HG02623 (cell line): ENCODE data around the gene EML1.
"Not testable (repeated sequence)": the region's sequence is repeated elsewhere in the genome, so short reads cannot be mapped to it uniquely, and the experiment has no call there.

Source experiments
- ATAC-seq: cut with Tn5 transposase; IDR thresholded peaks from one replicate; pipeline ENCODE4 v1.9.1; 2021; ENCODE audit warnings: moderate library complexity; ENCODE audit not compliant: unreplicated experiment

The EML1 gene

DNA sequence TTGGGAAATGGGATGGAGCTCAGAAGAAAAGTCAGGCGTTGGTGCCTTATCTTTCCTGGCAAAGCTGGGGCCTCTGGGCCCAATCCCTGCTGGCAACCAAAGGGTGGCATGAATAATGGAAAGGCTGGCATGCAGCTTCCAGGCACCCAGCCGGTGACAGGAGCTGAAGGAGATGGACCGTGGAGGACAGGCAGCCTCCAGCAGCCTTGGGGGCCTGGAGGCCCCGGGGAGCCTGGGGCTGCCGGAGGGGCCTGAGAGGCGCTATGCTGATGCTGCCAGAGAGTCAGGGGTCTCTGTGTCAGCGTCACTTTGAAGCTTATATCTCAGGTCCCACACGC, 38.2 kb upstream of the EML1 start:
- no peak for ATAC-seq

DNA sequence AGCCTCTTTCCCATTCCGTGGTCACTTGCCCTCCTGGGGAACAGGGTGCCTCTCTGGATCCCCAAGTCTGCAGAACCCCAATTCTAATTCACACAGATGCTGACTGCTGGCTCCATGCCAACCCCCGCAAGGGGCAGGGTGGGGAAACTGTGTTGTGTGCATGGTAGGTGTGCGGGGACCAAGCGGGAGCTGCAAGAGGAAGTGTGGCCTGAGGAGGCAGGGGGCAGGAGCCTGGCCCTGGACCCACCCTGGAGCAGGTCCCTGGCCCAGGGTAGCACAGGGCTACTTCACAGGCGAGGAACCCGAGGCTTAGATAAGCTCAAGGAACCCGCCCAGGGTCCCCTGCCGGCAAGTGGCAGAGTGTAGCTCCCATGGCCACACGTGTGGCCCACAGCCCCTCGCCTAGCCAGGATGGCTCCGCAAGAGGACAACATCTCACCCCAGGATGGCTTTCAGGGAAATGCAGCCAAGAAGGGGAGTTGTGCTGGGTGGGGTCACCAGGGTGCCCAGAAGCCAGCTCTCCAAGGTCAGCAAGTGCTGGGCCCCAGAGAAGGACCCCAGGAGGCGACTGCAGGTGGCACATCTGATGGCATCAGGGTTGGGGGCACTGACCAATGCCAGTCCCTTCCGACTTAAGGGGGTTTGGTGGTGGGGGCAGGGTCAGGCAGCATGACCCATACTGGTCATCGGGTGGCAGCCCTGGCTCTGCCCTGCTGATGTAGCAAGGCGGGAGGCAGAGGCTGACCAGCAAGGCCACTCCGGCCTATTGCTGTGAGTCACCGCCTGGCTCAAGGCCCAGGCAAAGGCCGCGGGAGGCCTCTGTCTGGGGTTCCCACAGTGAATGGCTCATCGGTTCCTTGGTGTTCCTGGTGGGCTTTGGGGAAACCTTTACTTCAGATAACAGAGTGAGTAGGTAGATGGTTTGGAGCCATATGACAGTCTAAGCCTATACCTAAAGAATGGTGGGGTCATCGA, 37.3 kb upstream of the EML1 start:
- no peak for ATAC-seq

GRCh38 chr14:99756796-99757195, 36.4 kb upstream of the EML1 start:
- ATAC-seq: no peak

GRCh38 chr14:99757331-99758070, 35.7 kb upstream of the EML1 start:
- ATAC-seq: no peak

DNA sequence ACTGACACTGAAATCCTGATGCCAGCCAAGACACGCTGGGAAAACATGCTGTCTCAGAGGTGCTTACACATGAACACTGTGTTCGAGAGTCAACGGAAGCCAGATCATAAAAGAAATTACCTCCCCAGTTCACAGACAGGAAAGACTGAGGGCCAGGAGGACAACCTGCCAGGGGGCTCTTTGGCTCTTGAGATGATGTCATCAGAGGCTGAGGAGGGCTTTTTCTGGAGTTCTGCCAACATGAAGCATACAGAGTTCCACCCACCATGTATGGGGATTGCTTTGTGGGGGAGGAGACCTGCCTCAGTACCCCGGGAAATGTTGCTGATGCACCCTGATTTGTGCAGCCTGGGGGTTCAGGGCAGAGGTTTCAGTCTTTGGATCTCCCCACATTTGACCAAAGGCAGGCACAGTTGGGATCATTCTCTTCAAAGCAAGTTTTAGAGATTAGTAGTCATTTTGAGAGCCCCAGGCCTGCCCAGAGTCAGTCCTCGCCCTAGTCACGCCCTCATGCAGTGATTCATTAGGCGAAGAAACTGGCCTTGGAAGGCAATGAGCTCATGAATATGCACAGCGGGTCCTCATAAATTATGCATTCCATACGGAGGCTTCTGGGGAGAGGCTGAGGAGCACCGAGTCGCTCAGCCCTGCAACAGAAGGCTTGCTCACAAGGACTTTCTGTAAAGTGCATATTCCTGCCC, 34.9 kb upstream of the EML1 start:
- ATAC-seq: no peak

GRCh38 chr14:99758872-99759545, 34.2 kb upstream of the EML1 start:
- ATAC-seq: no peak

DNA sequence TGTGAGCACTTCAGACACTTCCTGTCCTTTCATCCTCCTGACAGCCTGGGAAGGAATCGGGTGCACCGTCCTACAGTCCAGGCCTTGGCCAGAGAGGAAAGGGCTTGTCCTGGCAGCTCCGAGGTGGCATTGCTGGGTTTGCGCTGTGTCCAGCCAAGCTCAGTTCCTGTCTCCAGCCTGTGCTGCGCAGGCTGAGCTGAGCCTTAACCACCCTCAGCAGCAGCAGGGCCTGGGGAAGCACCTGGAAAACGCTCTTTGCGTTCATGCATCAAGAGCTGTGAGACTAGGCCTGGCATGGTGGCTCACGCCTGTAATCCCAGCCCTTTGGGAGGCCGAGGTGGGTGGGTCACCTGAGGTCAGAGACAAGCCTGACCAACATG, 33.7 kb upstream of the EML1 start:
- no peak for ATAC-seq

DNA sequence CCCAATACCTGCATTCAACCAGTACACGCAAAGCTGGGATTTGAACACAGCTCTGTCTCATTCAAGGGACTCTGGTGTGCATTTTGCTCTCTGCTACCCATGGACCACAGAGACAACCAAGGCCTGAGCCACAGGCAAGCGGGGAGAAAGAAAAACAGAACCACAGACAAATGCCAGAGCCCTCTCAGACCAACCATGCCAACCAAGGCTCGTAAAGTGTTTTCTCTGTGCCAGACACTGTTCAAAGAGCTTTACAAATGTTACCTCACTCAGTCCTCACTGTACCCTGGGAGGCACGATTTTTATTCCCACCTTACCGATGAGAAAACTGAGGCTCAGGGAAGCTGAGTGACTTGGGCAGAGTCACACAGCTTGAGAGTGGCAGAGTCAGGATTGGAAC, 32.4 kb upstream of the EML1 start:
- ATAC-seq: no peak

DNA sequence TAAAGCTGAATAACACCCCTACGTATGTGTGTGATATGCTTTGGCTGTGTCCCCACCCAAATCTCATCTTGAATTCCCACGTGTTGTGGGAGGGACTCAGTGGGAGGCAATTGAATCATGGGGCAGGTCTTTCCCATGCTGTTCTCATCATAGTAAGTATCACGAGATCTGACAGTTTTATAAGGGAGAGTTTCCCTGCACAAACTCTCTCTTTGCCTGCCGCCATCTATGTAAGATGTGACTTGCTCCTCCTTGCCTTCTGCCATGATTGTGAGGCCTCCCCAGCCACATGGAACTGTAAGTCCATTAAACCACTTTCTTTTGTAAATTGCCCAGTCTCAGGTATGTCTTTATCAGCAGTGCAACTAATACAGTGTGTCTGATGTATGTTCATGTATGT, 30.3 kb upstream of the EML1 start:
- ATAC-seq: not testable (repeated sequence)

DNA sequence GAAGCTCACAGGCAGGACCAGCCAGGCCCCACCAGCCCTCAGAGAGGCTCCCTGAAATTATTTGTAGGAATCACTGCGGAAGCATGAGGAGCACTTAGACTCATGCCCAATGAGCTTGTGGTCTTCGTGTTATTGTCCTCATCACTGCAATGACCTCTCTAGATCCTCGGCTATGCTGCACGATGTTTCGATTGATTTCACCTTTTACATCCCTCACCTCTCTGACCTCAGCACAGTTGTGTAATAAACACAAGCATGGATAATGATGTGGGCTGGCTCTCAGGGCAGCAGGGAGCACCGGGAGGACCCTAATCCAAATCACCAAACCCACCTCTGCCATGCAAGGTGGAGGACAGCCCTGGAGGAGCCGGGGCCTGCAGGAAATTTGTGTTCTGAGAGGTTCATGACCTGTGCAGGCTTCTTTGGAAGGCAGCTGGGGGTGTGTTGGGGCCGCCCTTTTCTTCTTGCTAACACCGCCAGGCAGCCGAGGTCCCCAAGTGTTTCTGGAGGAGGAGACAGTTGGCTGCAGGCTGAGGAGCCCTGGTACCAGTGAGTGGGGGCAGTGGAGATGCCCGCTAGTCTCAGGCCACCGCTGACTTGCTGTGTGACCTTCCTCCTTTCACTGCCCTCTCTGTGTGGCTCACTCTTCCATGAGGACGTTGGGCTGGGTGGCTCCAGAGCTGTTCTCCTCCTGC, 29.5 kb upstream of the EML1 start:
- no peak for ATAC-seq

DNA sequence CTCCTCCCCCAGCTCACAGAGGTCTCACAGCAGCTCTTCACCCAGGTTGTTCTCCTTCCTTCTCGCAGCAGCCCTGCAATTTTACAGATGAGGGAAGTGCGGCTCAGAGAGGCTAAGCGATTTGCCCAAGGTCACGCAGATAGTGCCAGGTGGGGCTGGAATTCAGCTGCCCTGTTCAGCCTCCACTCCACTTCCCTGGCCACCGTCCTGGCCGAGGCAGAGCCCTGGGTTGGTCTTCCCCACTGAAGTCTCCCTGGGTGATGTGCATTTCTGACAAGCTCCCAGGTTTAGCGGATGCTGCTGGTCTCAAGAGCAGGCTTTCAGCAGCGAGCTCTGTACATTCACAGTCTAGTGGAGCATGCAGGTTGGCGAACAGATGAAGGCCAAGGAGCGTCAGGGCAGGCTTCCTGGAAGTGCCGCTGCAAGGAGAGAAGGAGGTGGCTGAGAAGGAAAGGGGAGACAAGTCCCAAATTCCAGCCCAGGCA, 28.9 kb upstream of the EML1 start:
- ATAC-seq: no peak

- no peak for ATAC-seq
These were observed 24.8 kb upstream of the EML1 start for GRCh38 chr14:99768381-99768780.

GRCh38 chr14:99769123-99769522, 24.1 kb upstream of the EML1 start:
- no peak for ATAC-seq

DNA sequence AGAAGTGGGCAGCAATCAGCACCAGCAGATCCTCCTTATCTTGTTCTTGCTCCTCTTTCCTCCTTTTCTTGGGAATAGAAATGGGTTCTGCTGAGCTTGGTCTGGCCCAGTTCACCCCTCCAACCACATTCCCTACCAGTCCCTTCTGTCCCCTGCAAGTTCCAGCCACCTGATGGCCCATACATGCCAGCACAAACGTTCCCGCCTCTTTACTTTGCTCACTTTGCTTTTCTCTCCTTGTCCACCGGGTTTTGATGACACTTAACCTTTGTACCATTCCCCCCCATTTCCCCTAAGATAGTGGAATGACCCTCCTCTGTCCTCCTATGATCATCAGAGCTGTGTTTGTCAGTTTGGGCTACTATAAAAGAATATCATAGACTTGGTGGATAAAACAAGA, 23.4 kb upstream of the EML1 start:
- no peak for ATAC-seq

GRCh38 chr14:99772371-99773283, 20.6 kb upstream of the EML1 start:
- no peak for ATAC-seq

DNA sequence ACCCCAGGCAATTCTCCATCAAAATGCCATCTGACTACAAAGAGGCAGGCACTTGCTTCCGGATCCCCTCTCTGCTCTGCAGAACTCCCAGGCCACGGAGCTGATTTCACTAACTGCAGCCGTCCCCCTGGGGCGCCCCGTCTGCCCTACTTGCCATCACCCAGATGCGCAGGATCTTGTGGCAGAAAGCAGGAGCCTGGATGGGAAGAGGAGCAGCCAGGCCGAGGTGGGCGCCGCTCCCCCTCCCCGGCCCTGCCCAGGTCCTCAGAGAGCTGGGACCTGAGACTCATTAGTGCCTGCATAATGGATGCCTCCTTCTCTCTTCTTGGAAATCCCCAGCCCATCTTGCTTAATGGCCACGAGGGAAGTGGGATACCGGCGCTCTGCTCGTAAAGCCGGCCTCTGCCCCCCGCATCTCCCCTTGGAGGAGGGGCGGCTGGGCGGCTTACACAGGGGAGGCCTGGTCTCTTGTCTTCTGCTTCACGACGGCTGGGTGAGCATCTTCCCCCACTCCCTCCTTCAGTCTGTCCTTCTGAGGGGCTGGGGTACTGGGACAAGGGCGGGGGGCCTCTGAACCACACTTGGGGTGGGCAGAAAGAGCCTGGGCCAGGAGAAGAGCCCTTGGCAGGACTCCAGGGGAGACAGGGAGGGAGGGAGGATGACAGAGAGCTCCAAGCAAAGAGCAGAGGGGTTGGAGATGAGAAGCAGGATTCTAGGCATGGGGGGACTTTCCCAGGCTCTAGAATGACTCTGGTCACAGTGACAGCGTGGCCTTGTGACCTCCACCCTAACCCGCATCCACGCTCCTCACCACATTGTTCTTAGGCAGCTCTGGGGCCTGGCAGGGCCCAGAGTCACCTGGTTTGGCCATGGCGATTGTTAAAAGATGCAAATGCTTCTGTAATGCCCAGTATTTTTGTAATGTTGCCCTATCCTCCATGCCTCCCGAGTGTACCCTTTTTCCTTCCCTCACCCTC, 19.4 kb upstream of the EML1 start:
- no peak for ATAC-seq

DNA sequence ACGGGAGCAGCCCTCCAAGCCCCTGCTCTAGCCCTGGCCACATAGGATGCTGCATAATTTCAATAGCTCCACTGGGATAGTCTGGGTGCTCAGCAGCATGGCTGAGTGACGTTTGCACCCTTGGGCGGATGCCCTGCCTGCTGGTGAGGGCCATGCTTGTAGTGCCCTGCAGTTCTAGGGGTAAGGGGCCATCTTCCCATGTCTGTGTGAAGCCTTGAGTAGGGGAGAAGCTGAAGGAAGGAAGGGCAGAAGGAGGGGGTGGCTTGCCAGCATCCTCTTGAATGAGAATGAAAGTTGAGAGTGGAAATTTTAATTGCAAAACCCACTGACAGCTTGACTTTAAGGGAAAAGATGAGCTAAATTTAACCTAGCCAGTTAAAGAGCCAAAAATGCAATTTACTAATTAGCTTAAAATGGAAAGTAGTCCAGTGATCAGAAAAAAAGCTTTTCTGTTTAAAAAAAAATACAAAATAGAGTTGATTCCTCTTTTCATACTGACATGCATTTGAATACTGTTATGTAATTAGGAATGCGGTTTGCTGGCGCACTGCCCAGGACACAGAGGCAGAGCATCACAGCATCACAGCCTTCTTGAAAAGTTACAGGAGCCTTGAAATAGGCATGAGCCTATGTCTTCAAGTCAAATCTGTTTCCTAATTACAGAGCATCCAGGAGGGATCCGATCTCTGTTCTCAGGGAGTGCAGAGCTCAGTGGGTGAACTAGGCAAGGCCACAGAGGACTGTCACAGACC, 18.5 kb upstream of the EML1 start:
- no peak for ATAC-seq
